HG03521 (cell line): ENCODE measurements around the gene ZNF292.
"Not testable (repeated sequence)": the region's sequence is repeated elsewhere in the genome, so short reads cannot be mapped to it uniquely, and the experiment has no call there.

Experiments
- ATAC-seq: cut with Tn5 transposase; IDR thresholded peaks from one replicate; pipeline ENCODE4 v1.9.1; 2021; ENCODE audit warnings: mild to moderate bottlenecking, moderate library complexity; ENCODE audit not compliant: unreplicated experiment

ZNF292 gene

GRCh38 chr6:87157596-87157995 lies 2.2 kb downstream of the ZNF292 start:
- not testable (repeated sequence) for ATAC-seq

GRCh38 chr6:87161299-87161698 lies 5.9 kb downstream of the ZNF292 start:
- no peak for ATAC-seq

GRCh38 chr6:87164004-87164403 lies 8.6 kb downstream of the ZNF292 start:
- no peak for ATAC-seq

- ATAC-seq, result no peak
Observed at GRCh38 chr6:87164506-87164905, 9.1 kb downstream of the ZNF292 start.

GRCh38 chr6:87165185-87165584 lies 9.8 kb downstream of the ZNF292 start:
- no peak for ATAC-seq

GRCh38 chr6:87171938-87172633 lies 16.7 kb downstream of the ZNF292 start:
- no peak for ATAC-seq

- ATAC-seq, result no peak
Observed at GRCh38 chr6:87174078-87174579, 18.8 kb downstream of the ZNF292 start.

- no peak for ATAC-seq
Observed at GRCh38 chr6:87176493-87176892, 21.1 kb downstream of the ZNF292 start.

GRCh38 chr6:87180105-87180728 lies 24.9 kb downstream of the ZNF292 start:
- ATAC-seq, result no peak

GRCh38 chr6:87181903-87182302 lies 26.5 kb downstream of the ZNF292 start:
- ATAC-seq, result no peak

- peak; percentile 57 for ATAC-seq
Observed at GRCh38 chr6:87182321-87182720, 27.0 kb downstream of the ZNF292 start.

GRCh38 chr6:87182940-87183339 lies 27.6 kb downstream of the ZNF292 start:
- ATAC-seq, result no peak

- no peak for ATAC-seq
Observed at GRCh38 chr6:87183687-87184086, 28.3 kb downstream of the ZNF292 start.

- no peak for ATAC-seq
Observed at GRCh38 chr6:87184762-87185250, 29.4 kb downstream of the ZNF292 start.

- no peak for ATAC-seq
Observed at GRCh38 chr6:87196275-87196842, 41.0 kb downstream of the ZNF292 start.

GRCh38 chr6:87197547-87197946 lies 42.2 kb downstream of the ZNF292 start:
- peak; percentile 70 for ATAC-seq

GRCh38 chr6:87198022-87198810 lies 42.9 kb downstream of the ZNF292 start:
- ATAC-seq, result not testable (repeated sequence)

GRCh38 chr6:87199787-87200186 lies 44.4 kb downstream of the ZNF292 start:
- ATAC-seq, result no peak

GRCh38 chr6:87200469-87201175 lies 45.3 kb downstream of the ZNF292 start:
- no peak for ATAC-seq

- ATAC-seq, result no peak
Observed at GRCh38 chr6:87203448-87204023, 48.2 kb downstream of the ZNF292 start.
